ENCODE data around the gene GTF2A2. TPM values are rescaled to one million over a fixed set of nuclear protein-coding genes. Genes with fewer than 3 reads are reported as not detected.

The GTF2A2 gene
- polyA plus RNA-seq, 1 donor (not counting 4 experiments of a cell fraction or from before 2014, with no cell fraction given) = 77.8 TPM

GRCh38 chr15:59654046-59654445, 3.3 kb downstream of the GTF2A2 start:
- H3K9ac ChIP-seq (ENCODE audit: control insufficient read depth, extremely low read depth, insufficient read depth, low read length) = no peak overlapping the region

GRCh38 chr15:59649603-59650002, 7.7 kb downstream of the GTF2A2 start:
- peaks cover 28% of the 10 kb centered on the region for H3K79me2 ChIP-seq (ENCODE audit: control insufficient read depth, insufficient read depth, low read length)

More at GRCh38 chr15:59654046-59654445, 3.3 kb downstream of the GTF2A2 start:
- Histone ChIP-seq H2AFZ (ENCODE audit: control insufficient read depth, low read length) (no peak overlapping the region), H4K20me1 (ENCODE audit: control insufficient read depth, extremely low read depth, insufficient read depth, low read length) (no peaks in the 10 kb centered on the region), H3K36me3 (ENCODE audit: control insufficient read depth in 2 of 2, extremely low read depth in 1 of 2, insufficient read depth in 2 of 2, low read length in 2 of 2) (peaks cover 3 to 10% of the 10 kb centered on the region in 2 experiments), H3K9me1 (ENCODE audit: control insufficient read depth, extremely low read depth, insufficient read depth, low read length) (no peaks in the 10 kb centered on the region), H3K27ac (ENCODE audit: control insufficient read depth, insufficient read depth, low read length) (no peak overlapping the region), H3K27me3 (ENCODE audit: control insufficient read depth, extremely low read depth, insufficient read depth, low read length) (no peaks in the 10 kb centered on the region), H3K4me1 (ENCODE audit: control insufficient read depth, extremely low read depth, insufficient read depth, low read length) (peaks cover 9% of the 10 kb centered on the region), H3K4me3 (ENCODE audit: control insufficient read depth in 2 of 3, extremely low read depth in 1 of 3, insufficient read depth in 2 of 3, low read depth in 1 of 3, low read length in 3 of 3) (no peak overlapping the region), H3K4me2 (ENCODE audit: control insufficient read depth, extremely low read depth, insufficient read depth, low read depth, low read length) (no peak overlapping the region), H3K79me2 (ENCODE audit: control insufficient read depth, insufficient read depth, low read length) (peaks cover 53% of the 10 kb centered on the region), H3K9me3 (ENCODE audit: control insufficient read depth, low read depth, low read length) (no peaks in the 10 kb centered on the region)
- DNase-seq (ENCODE audit: low read depth, low spot score) (no peak), FAIRE-seq (no peak)
- dilution Hi-C loops (cut with MboI; ENCODE audit: extremely low pct_ligation_motif_present, low sequenced_read_pairs) = no loop called here
- no peak for TF ChIP-seq EZH2 (IDR thresholded peaks at IDR 0.05; ENCODE audit: low read length)
- no peak for TF ChIP-seq CTCF (optimal IDR thresholded peaks at IDR 0.05 in 1 of 3, IDR thresholded peaks at IDR 0.05 in 1 of 3, conservative IDR thresholded peaks at IDR 0.05 in 1 of 3; ENCODE audit: extremely low read depth in 1 of 3, insufficient read depth in 2 of 3, low read length in 3 of 3)

More at GRCh38 chr15:59649603-59650002, 7.7 kb downstream of the GTF2A2 start:
- Histone ChIP-seq H3K36me3 (ENCODE audit: control insufficient read depth in 2 of 2, extremely low read depth in 1 of 2, insufficient read depth in 2 of 2, low read length in 2 of 2) (peaks cover 3 to 25% of the 10 kb centered on the region in 2 experiments), H4K20me1 (ENCODE audit: control insufficient read depth, extremely low read depth, insufficient read depth, low read length) (no peaks in the 10 kb centered on the region), H3K9me1 (ENCODE audit: control insufficient read depth, extremely low read depth, insufficient read depth, low read length) (no peaks in the 10 kb centered on the region), H3K27ac (ENCODE audit: control insufficient read depth, insufficient read depth, low read length) (no peak overlapping the region), H3K9ac (ENCODE audit: control insufficient read depth, extremely low read depth, insufficient read depth, low read length) (no peak overlapping the region), H3K4me2 (ENCODE audit: control insufficient read depth, extremely low read depth, insufficient read depth, low read depth, low read length) (no peak overlapping the region), H2AFZ (ENCODE audit: control insufficient read depth, low read length) (no peak overlapping the region), H3K4me3 (ENCODE audit: control insufficient read depth in 2 of 3, extremely low read depth in 1 of 3, insufficient read depth in 2 of 3, low read depth in 1 of 3, low read length in 3 of 3) (no peak overlapping the region), H3K27me3 (ENCODE audit: control insufficient read depth, extremely low read depth, insufficient read depth, low read length) (no peaks in the 10 kb centered on the region), H3K4me1 (ENCODE audit: control insufficient read depth, extremely low read depth, insufficient read depth, low read length) (no peaks in the 10 kb centered on the region), H3K9me3 (ENCODE audit: control insufficient read depth, low read depth, low read length) (no peaks in the 10 kb centered on the region)
- dilution Hi-C loops (cut with MboI; ENCODE audit: extremely low pct_ligation_motif_present, low sequenced_read_pairs) = no loop called here
- FAIRE-seq (no peak), DNase-seq (ENCODE audit: low read depth, low spot score) (no peak)
- TF ChIP-seq EZH2 (IDR thresholded peaks at IDR 0.05; ENCODE audit: low read length) (no peak), CTCF (optimal IDR thresholded peaks at IDR 0.05 in 1 of 3, IDR thresholded peaks at IDR 0.05 in 1 of 3, conservative IDR thresholded peaks at IDR 0.05 in 1 of 3; ENCODE audit: extremely low read depth in 1 of 3, insufficient read depth in 2 of 3, low read length in 3 of 3) (no peak)

Measured in keratinocyte (primary cell).